ENCODE data around the gene PCDH18. TPM values are rescaled to one million over a fixed set of nuclear protein-coding genes. Genes with fewer than 3 reads are reported as not detected.
"Not testable (repeated sequence)": the region's sequence is repeated elsewhere in the genome, so short reads cannot be mapped to it uniquely, and the experiment has no call there.

PCDH18 gene
- total RNA-seq, 3 donors from 2014 or later, result 0.03 to 0.14 (median 0.05) TPM

DNA sequence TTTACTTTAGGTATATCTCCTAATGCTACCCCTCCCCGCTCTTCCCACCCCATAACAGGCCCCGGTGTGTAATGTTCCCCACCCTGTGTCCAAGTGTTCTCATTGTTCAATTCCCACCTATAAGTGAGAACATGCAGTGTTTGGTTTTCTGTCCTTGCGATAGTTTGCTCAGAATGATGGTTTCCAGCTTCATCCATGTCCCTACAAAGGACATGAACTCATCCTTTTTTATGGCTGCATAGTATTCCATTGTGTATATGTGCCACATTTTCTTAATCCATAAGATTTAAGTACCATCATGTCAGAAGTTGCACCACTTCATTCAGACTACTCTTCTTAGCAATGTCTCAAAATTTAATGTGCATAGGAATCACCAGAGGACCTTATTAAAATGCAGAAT, 5.5 kb upstream of the PCDH18 start:
- H3K4me1 Mint-ChIP-seq (ENCODE audit: low read depth); DNase-seq; H3K9me3 Mint-ChIP-seq; H3K4me3 Mint-ChIP-seq; H3K36me3 Mint-ChIP-seq (ENCODE audit: insufficient read depth); ATAC-seq; H3K27me3 Mint-ChIP-seq (ENCODE audit: low read depth): not testable (repeated sequence)

DNA sequence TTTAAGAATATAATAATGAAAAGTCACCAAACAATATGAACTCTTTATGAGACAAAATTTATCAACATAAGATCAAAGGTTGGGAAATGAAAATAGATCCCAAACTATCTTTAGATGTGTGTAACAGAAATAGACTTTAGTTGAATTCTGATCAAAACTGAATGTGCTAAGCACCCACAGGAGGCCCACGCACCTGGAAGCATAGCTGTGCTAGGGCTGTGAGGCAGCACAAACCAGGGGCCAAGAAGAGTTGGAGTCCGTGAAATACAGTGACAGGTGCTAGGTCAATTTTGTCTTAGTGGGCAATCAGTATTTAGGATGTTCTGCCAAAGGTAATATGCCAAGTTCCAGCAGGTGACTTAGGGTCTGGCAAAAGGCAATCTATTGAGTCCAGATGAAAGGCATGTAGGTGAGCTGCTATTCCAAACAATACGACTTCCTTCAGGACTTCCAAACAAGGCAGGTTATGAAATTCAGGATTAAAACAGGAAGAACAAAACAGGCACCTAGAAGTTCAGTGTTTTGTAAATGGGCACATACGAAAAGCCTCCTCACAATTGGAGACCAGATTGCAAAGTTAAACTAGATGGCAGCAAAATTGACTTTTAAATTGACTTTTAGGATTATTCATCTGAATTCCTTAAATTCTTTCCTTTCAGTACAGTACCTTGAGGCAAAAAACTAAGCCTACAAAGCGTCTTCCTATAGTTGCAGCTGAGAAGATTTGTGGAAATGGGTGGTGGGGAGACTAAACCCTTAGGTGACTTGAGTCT, 4.7 kb upstream of the PCDH18 start:
- H3K4me3 Mint-ChIP-seq, result no peak overlapping the region
- H3K4me1 Mint-ChIP-seq (ENCODE audit: low read depth), result peaks cover 5% of the 10 kb centered on the region
- peaks cover 5% of the 10 kb centered on the region for H3K9me3 Mint-ChIP-seq
- H3K27me3 Mint-ChIP-seq (ENCODE audit: low read depth), result no peaks in the 10 kb centered on the region
- ATAC-seq, result no peak
- H3K36me3 Mint-ChIP-seq (ENCODE audit: insufficient read depth), result no peaks in the 10 kb centered on the region
- no peak for DNase-seq

DNA sequence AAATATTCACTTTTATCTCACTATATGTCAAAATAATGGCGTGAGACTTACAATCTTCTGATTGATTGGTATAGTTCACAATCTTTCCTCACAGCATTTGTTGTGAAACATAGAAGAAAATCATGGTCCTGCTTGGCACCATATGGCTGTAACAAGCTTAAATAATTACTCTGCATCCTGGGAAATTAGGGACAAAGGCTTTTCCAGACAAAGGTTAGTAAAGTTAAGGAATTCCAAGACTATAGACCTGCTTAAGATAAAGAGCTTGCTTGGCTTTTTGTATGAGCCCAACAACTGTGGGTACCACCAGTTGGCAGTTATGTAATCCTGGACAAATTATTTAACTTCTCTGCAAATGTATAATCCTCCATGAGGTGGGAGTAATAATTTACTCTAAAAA, 3.4 kb upstream of the PCDH18 start:
- Mint-ChIP-seq H3K27me3 (ENCODE audit: low read depth) (no peaks in the 10 kb centered on the region), H3K4me3 (no peak overlapping the region), H3K36me3 (ENCODE audit: insufficient read depth) (no peaks in the 10 kb centered on the region), H3K9me3 (peaks cover 5% of the 10 kb centered on the region), H3K4me1 (ENCODE audit: low read depth) (peaks cover 5% of the 10 kb centered on the region)
- no peak for ATAC-seq
- no peak for DNase-seq

GRCh38 chr4:137534516-137534915, 2.2 kb upstream of the PCDH18 start:
- H3K27me3 Mint-ChIP-seq (ENCODE audit: low read depth), result no peaks in the 10 kb centered on the region
- H3K4me3 Mint-ChIP-seq, result no peak overlapping the region
- H3K36me3 Mint-ChIP-seq (ENCODE audit: insufficient read depth), result no peaks in the 10 kb centered on the region
- ATAC-seq, result no peak
- no peak for DNase-seq
- peaks cover 5% of the 10 kb centered on the region for H3K4me1 Mint-ChIP-seq (ENCODE audit: low read depth)
- H3K9me3 Mint-ChIP-seq, result peaks cover 5% of the 10 kb centered on the region

DNA sequence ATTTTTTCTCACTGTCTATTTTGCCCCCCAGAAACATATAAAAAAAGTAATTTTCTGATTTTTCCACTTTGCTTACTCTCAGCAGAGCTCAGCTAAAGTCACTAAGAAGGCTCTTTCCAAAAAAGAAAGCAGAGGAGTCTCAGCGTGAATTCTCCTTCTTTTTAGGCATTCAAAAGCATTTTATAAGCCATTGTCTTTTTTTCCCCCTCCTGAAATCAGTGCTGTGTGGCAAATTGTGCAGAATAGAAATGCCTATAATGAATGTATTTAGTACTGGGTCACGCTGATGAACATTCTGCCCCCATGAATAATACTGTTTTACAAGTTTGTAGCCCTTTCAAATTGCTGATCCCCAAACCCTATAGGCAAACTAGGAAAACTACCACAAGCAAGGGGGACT, 1.6 kb upstream of the PCDH18 start:
- Mint-ChIP-seq H3K4me1 (ENCODE audit: low read depth) (peaks cover 5% of the 10 kb centered on the region), H3K4me3 (no peak overlapping the region), H3K27me3 (ENCODE audit: low read depth) (no peaks in the 10 kb centered on the region), H3K36me3 (ENCODE audit: insufficient read depth) (no peaks in the 10 kb centered on the region), H3K9me3 (peaks cover 5% of the 10 kb centered on the region)
- no peak for DNase-seq
- ATAC-seq, result no peak

GRCh38 chr4:137532869-137533236, 559 bp upstream of the PCDH18 start:
- DNase-seq, result no peak
- peaks cover 5% of the 10 kb centered on the region for H3K9me3 Mint-ChIP-seq
- H3K4me1 Mint-ChIP-seq (ENCODE audit: low read depth), result peaks cover 5% of the 10 kb centered on the region
- no peak for ATAC-seq
- H3K36me3 Mint-ChIP-seq (ENCODE audit: insufficient read depth), result no peaks in the 10 kb centered on the region
- H3K27me3 Mint-ChIP-seq (ENCODE audit: low read depth), result no peaks in the 10 kb centered on the region
- H3K4me3 Mint-ChIP-seq, result no peak overlapping the region

- Mint-ChIP-seq H3K4me3 (no peak overlapping the region), H3K9me3 (no peaks in the 10 kb centered on the region), H3K4me1 (ENCODE audit: low read depth) (peaks cover 5% of the 10 kb centered on the region), H3K27me3 (ENCODE audit: low read depth) (no peaks in the 10 kb centered on the region), H3K36me3 (ENCODE audit: insufficient read depth) (no peaks in the 10 kb centered on the region)
- ATAC-seq, result no peak
- no peak for DNase-seq
These were observed 917 bp downstream of the PCDH18 start for GRCh38 chr4:137531168-137531985.

DNA sequence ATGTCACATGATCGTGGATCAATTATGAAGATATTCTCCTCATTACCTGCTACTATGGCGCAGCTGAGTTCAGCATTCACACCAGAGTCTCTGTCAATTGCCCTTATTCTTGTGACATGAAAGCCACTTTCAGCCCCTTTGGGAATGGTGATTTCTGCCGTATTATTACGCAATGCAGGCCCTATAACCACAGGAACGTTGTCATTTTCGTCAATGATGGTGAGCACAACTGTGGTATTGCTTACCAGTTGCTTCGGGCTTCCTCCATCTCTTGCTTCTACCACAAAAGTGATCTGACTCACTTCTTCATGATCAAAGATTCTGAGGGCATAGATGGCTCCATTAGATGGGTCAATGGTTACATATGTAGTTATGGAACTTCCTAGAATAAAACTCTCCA, 2.1 kb downstream of the PCDH18 start:
- peaks cover 5% of the 10 kb centered on the region for H3K4me1 Mint-ChIP-seq (ENCODE audit: low read depth)
- DNase-seq (no peak), ATAC-seq (no peak)
- H3K36me3 Mint-ChIP-seq (ENCODE audit: insufficient read depth), result no peaks in the 10 kb centered on the region
- H3K27me3 Mint-ChIP-seq (ENCODE audit: low read depth), result no peaks in the 10 kb centered on the region
- H3K9me3 Mint-ChIP-seq, result no peaks in the 10 kb centered on the region
- H3K4me3 Mint-ChIP-seq, result no peak overlapping the region

GRCh38 chr4:137529432-137529831, 2.9 kb downstream of the PCDH18 start:
- DNase-seq, result no peak
- peaks cover 3% of the 10 kb centered on the region for H3K9me3 Mint-ChIP-seq
- H3K27me3 Mint-ChIP-seq (ENCODE audit: low read depth), result no peaks in the 10 kb centered on the region
- no peak for ATAC-seq
- H3K4me1 Mint-ChIP-seq (ENCODE audit: low read depth), result peaks cover 5% of the 10 kb centered on the region
- H3K36me3 Mint-ChIP-seq (ENCODE audit: insufficient read depth), result no peaks in the 10 kb centered on the region
- no peak overlapping the region for H3K4me3 Mint-ChIP-seq

- DNase-seq (no peak), ATAC-seq (no peak)
- H3K4me3 Mint-ChIP-seq, result no peak overlapping the region
These were observed 3.6 kb downstream of the PCDH18 start for GRCh38 chr4:137528673-137529072.

GRCh38 chr4:137526681-137527080, 5.6 kb downstream of the PCDH18 start:
- no peak for DNase-seq
- Mint-ChIP-seq H3K4me1 (ENCODE audit: low read depth) (no peaks in the 10 kb centered on the region), H3K4me3 (no peak overlapping the region), H3K27me3 (ENCODE audit: low read depth) (no peaks in the 10 kb centered on the region), H3K36me3 (ENCODE audit: insufficient read depth) (no peaks in the 10 kb centered on the region), H3K9me3 (peaks cover 7% of the 10 kb centered on the region)
- ATAC-seq, result no peak

More at GRCh38 chr4:137528673-137529072, 3.6 kb downstream of the PCDH18 start:
- Mint-ChIP-seq H3K27me3 (ENCODE audit: low read depth) (no peaks in the 10 kb centered on the region), H3K36me3 (ENCODE audit: insufficient read depth) (no peaks in the 10 kb centered on the region), H3K4me1 (ENCODE audit: low read depth) (peaks cover 4% of the 10 kb centered on the region), H3K9me3 (peaks cover 7% of the 10 kb centered on the region)

GRCh38 chr4:137524725-137525369, 7.4 kb downstream of the PCDH18 start:
- no peak for DNase-seq
- no peaks in the 10 kb centered on the region for H3K27me3 Mint-ChIP-seq (ENCODE audit: low read depth)
- no peaks in the 10 kb centered on the region for H3K4me1 Mint-ChIP-seq (ENCODE audit: low read depth)
- no peak overlapping the region for H3K4me3 Mint-ChIP-seq
- H3K36me3 Mint-ChIP-seq (ENCODE audit: insufficient read depth), result no peaks in the 10 kb centered on the region
- H3K9me3 Mint-ChIP-seq, result peaks cover 7% of the 10 kb centered on the region
- ATAC-seq, result no peak

DNA sequence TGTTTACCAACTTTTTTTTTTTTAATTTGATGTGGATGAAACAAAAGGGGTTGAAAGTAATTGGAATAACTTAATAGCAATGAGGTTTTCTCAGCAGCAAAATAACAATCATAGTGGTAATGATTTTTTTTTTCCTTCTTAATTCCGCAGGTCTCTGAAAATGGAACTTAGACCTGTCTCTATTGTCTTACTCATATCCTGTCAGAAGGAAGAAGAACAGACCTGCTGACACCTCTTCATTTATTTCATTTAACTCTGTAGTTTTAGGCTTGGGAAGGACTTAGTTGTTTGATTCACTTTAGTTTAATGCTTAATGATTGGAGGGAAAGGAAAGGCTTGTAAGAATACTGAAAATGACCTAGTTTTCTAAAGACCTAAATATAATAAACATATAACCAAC, 9.0 kb downstream of the PCDH18 start:
- no peak for DNase-seq
- Mint-ChIP-seq H3K4me3 (no peak overlapping the region), H3K27me3 (ENCODE audit: low read depth) (no peaks in the 10 kb centered on the region), H3K4me1 (ENCODE audit: low read depth) (no peaks in the 10 kb centered on the region), H3K36me3 (ENCODE audit: insufficient read depth) (no peaks in the 10 kb centered on the region), H3K9me3 (peaks cover 7% of the 10 kb centered on the region)
- no peak for ATAC-seq

GRCh38 chr4:137521053-137521452, 11.2 kb downstream of the PCDH18 start:
- Mint-ChIP-seq H3K4me1 (ENCODE audit: low read depth) (no peaks in the 10 kb centered on the region), H3K27me3 (ENCODE audit: low read depth) (no peaks in the 10 kb centered on the region), H3K36me3 (ENCODE audit: insufficient read depth) (no peaks in the 10 kb centered on the region)

More at GRCh38 chr4:137521053-137521452, 11.2 kb downstream of the PCDH18 start:
- Mint-ChIP-seq H3K4me3 (no peak overlapping the region), H3K9me3 (peaks cover 7% of the 10 kb centered on the region)
- ATAC-seq, result no peak
- DNase-seq, result no peak

Measured in activated T-cell treated with anti-CD3 and anti-CD28 coated beads, Interleukin-2, amount 50 U/mL, for 4 hours (primary cell).